HUES64 (cell line): ENCODE results near the gene CREB3L2.

Source experiments
- H3K27ac ChIP-seq: 2 replicates; pipeline ENCODE4 v1.7.0; 2013; ENCODE audit warnings: low read depth, low read length, inconsistent platforms
- H3K27me3 ChIP-seq: 2 replicates; pipeline ENCODE4 v1.6.1; 2013; ENCODE audit warnings: mild to moderate bottlenecking, low read length; ENCODE audit not compliant: insufficient read depth
- H3K36me3 ChIP-seq: 2 replicates; pipeline ENCODE4 v1.6.1; 2013; ENCODE audit warnings: mild to moderate bottlenecking, low read length; ENCODE audit not compliant: insufficient read depth
- H3K4me1 ChIP-seq: 2 replicates; pipeline ENCODE4 v1.6.1; 2013; ENCODE audit warnings: mild to moderate bottlenecking, low read length, moderate library complexity; ENCODE audit not compliant: insufficient read depth
- H3K4me3 ChIP-seq: 2 replicates; pipeline ENCODE4 v1.5.1; 2013; ENCODE audit warnings: mild to moderate bottlenecking, low read length, moderate library complexity
- H3K9ac ChIP-seq: 2 replicates; pipeline ENCODE4 v1.6.1; 2013; ENCODE audit warnings: mild to moderate bottlenecking, low read depth, low read length
- H3K9me3 ChIP-seq: 2 replicates; pipeline ENCODE4 v1.6.1; 2013; ENCODE audit warnings: low read depth, low read length; ENCODE audit not compliant: insufficient read depth
- WGBS: fragments of 150-250, 120-280 bp; methylation state at CpG from one replicate; pipeline ENCODE4 v1.1.7; 2013; ENCODE audit warnings: missing lambda C conversion rate; 5-methylcytosine and 5-hydroxymethylcytosine counted together

CREB3L2 gene

GRCh38 chr7:137867289-137867688 lies 134.6 kb downstream of the CREB3L2 start:
- no peaks in the 10 kb centered on the region for H3K27me3 ChIP-seq
- H3K27ac ChIP-seq, result no peak overlapping the region
- H3K9me3 ChIP-seq, result no peaks in the 10 kb centered on the region
- WGBS, result 93% methylated on average over 3 of the region's 3 CpGs
- no peak overlapping the region for H3K4me3 ChIP-seq
- H3K36me3 ChIP-seq, result peaks cover 26% of the 10 kb centered on the region; the same call in 1 of the 2 replicates
- H3K9ac ChIP-seq, result no peak overlapping the region
- no peaks in the 10 kb centered on the region for H3K4me1 ChIP-seq

GRCh38 chr7:137865764-137866163 lies 136.1 kb downstream of the CREB3L2 start:
- H3K27me3 ChIP-seq, result no peaks in the 10 kb centered on the region
- no peak overlapping the region for H3K4me3 ChIP-seq
- no CpG with 5 or more reads among the region's 1 CpG for WGBS
- H3K9me3 ChIP-seq, result no peaks in the 10 kb centered on the region
- no peak overlapping the region for H3K9ac ChIP-seq
- 0 out of 2 replicates have a peak, but pooled peaks cover 2% of the 10 kb centered on the region for H3K4me1 ChIP-seq
- peaks cover 26% of the 10 kb centered on the region; the same call in 1 of the 2 replicates for H3K36me3 ChIP-seq
- no peak overlapping the region for H3K27ac ChIP-seq

- Histone ChIP-seq H3K27me3 (no peaks in the 10 kb centered on the region), H3K9me3 (no peaks in the 10 kb centered on the region), H3K4me3 (no peak overlapping the region), H3K4me1 (0 out of 2 replicates have a peak, but pooled peaks cover 4% of the 10 kb centered on the region), H3K36me3 (peaks cover 26% of the 10 kb centered on the region; the same call in 1 of the 2 replicates), H3K9ac (no peak overlapping the region), H3K27ac (no peak overlapping the region)
- WGBS, result 93% methylated on average over 2 of the region's 2 CpGs
These were observed 138.9 kb downstream of the CREB3L2 start for GRCh38 chr7:137862964-137863363.

- H3K36me3 ChIP-seq, result peaks cover 24% of the 10 kb centered on the region; the same call in 1 of the 2 replicates
- no peaks in the 10 kb centered on the region for H3K27me3 ChIP-seq
- H3K4me1 ChIP-seq, result 0 out of 2 replicates have a peak, but pooled peaks cover 4% of the 10 kb centered on the region
- no peak overlapping the region for H3K27ac ChIP-seq
- no peak overlapping the region for H3K9ac ChIP-seq
- 80% methylated on average over 4 of the region's 4 CpGs for WGBS
- no peaks in the 10 kb centered on the region for H3K9me3 ChIP-seq
- no peak overlapping the region for H3K4me3 ChIP-seq
These were observed 139.5 kb downstream of the CREB3L2 start for GRCh38 chr7:137862358-137862757.

- H3K9me3 ChIP-seq, result no peaks in the 10 kb centered on the region
- 100% methylated on average over 2 of the region's 2 CpGs for WGBS
These were observed 141.3 kb downstream of the CREB3L2 start for GRCh38 chr7:137860542-137860941.

GRCh38 chr7:137853053-137853452 lies 148.8 kb downstream of the CREB3L2 start:
- no peaks in the 10 kb centered on the region for H3K9me3 ChIP-seq

More at GRCh38 chr7:137860542-137860941, 141.3 kb downstream of the CREB3L2 start:
- Histone ChIP-seq H3K4me1 (0 out of 2 replicates have a peak, but pooled peaks cover 4% of the 10 kb centered on the region), H3K27ac (no peak overlapping the region), H3K36me3 (peaks cover 11% of the 10 kb centered on the region; the same call in 1 of the 2 replicates), H3K4me3 (no peak overlapping the region), H3K27me3 (no peaks in the 10 kb centered on the region), H3K9ac (no peak overlapping the region)

GRCh38 chr7:137852108-137852507 lies 149.8 kb downstream of the CREB3L2 start:
- H3K27ac ChIP-seq, result no peak overlapping the region
- no peak overlapping the region for H3K4me3 ChIP-seq
- H3K9me3 ChIP-seq, result no peaks in the 10 kb centered on the region
- peaks cover 29% of the 10 kb centered on the region for H3K27me3 ChIP-seq
- H3K36me3 ChIP-seq, result no peaks in the 10 kb centered on the region
- H3K9ac ChIP-seq, result no peak overlapping the region
- H3K4me1 ChIP-seq, result no peaks in the 10 kb centered on the region; the same call in 1 of the 2 replicates

More at GRCh38 chr7:137853053-137853452, 148.8 kb downstream of the CREB3L2 start:
- Histone ChIP-seq H3K27ac (no peak overlapping the region), H3K4me3 (no peak overlapping the region), H3K9ac (no peak overlapping the region), H3K36me3 (no peaks in the 10 kb centered on the region), H3K27me3 (peaks cover 20% of the 10 kb centered on the region), H3K4me1 (no peaks in the 10 kb centered on the region; the same call in 1 of the 2 replicates)
- WGBS, result 98% methylated on average over 1 of the region's 1 CpG

- no peaks in the 10 kb centered on the region for H3K36me3 ChIP-seq
- no peak overlapping the region for H3K9ac ChIP-seq
- H3K9me3 ChIP-seq, result no peaks in the 10 kb centered on the region
- no peak overlapping the region for H3K27ac ChIP-seq
- WGBS, result 91% methylated on average over 6 of the region's 6 CpGs
- H3K27me3 ChIP-seq, result peaks cover 37% of the 10 kb centered on the region
- H3K4me1 ChIP-seq, result no peaks in the 10 kb centered on the region; the same call in 1 of the 2 replicates
- no peak overlapping the region for H3K4me3 ChIP-seq
These were observed 150.6 kb downstream of the CREB3L2 start for GRCh38 chr7:137850972-137851945.

- Histone ChIP-seq H3K4me1 (no peaks in the 10 kb centered on the region; the same call in 1 of the 2 replicates), H3K9me3 (no peaks in the 10 kb centered on the region), H3K27me3 (peaks cover 44% of the 10 kb centered on the region), H3K4me3 (no peak overlapping the region), H3K36me3 (no peaks in the 10 kb centered on the region), H3K9ac (no peak overlapping the region), H3K27ac (no peak overlapping the region)
- WGBS, result 93% methylated on average over 1 of the region's 2 CpGs
These were observed 151.3 kb downstream of the CREB3L2 start for GRCh38 chr7:137850571-137850970.

- H3K27me3 ChIP-seq, result peaks cover 61% of the 10 kb centered on the region
- 89% methylated on average over 6 of the region's 8 CpGs for WGBS
- no peak overlapping the region for H3K27ac ChIP-seq
- no peak overlapping the region for H3K4me3 ChIP-seq
- no peaks in the 10 kb centered on the region for H3K36me3 ChIP-seq
- H3K9me3 ChIP-seq, result no peaks in the 10 kb centered on the region
- H3K9ac ChIP-seq, result no peak overlapping the region
- peaks cover 14% of the 10 kb centered on the region for H3K4me1 ChIP-seq
These were observed 153.8 kb downstream of the CREB3L2 start for GRCh38 chr7:137848095-137848494.

GRCh38 chr7:137847568-137848050 lies 154.3 kb downstream of the CREB3L2 start:
- Histone ChIP-seq H3K4me3 (peak overlapping the region; percentile 55), H3K27me3 (peaks cover 61% of the 10 kb centered on the region), H3K36me3 (no peaks in the 10 kb centered on the region), H3K9me3 (no peaks in the 10 kb centered on the region), H3K27ac (no peak overlapping the region), H3K9ac (no peak overlapping the region), H3K4me1 (peaks cover 14% of the 10 kb centered on the region)
- 41% methylated on average over 18 of the region's 18 CpGs for WGBS
